Fibroblast of skin of right biceps (primary cell): ENCODE measurements around the gene NTF3.

Experiments used
- DNase-seq: peaks from one replicate; pipeline ENCODE4 v3.0.0-alpha.2; 2013

The NTF3 gene

DNA sequence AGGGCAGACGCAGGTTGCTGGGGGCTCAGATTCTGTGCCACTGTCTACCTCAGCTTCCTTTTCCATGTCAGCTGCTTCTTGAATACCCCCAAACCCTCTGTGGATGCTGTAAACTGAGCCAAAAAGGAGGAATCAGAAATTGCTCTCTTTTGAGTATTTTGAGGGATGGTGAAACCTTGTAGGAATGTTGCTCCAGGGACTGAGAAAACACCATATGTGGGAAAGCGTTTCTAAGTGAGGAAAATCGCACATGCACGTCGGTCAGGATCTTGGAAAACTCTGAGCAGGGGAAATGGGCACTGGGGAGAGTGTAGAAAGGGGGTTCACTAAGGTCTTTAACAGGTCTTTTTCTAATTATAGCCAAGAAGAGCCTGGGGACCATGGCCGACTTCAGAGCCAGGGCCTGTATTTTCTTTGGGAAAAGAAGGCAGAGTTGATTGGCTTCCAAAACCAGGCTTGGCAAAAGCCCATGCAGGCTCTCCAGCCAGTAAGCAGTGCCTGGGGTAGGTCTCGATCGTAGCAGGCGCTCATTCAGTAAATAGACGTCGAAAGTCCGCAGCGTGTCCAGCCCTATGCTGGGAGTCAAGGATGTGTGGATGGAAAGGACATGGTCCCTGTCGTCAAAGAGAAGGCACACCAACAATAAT, 58.0 kb downstream of the NTF3 start:
- no peak for DNase-seq

DNA sequence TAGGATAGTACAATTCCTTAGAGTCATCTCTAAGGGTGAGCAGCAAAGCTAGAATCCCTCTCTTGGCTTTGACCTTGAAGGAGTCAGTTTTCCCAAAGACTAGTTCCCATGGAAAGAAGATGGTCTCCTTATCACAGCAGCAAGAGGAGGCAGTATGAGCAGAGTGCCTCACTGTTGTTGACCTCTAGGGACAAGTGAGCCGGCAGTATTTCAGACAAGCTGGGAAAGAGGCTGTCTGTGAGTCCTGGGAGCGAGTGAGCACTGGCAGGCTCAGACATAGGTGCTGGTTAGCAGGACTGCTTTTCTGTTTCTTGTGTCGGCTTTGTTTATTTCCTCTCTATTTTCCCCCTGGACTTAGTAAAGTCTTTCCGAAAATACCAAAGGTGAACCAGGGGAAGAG, 60.7 kb downstream of the NTF3 start:
- DNase-seq: no peak

GRCh38 chr12:5493018-5493417, 61.1 kb downstream of the NTF3 start:
- no peak for DNase-seq

- DNase-seq: no peak
These were observed 62.4 kb downstream of the NTF3 start for GRCh38 chr12:5494343-5494742.

DNA sequence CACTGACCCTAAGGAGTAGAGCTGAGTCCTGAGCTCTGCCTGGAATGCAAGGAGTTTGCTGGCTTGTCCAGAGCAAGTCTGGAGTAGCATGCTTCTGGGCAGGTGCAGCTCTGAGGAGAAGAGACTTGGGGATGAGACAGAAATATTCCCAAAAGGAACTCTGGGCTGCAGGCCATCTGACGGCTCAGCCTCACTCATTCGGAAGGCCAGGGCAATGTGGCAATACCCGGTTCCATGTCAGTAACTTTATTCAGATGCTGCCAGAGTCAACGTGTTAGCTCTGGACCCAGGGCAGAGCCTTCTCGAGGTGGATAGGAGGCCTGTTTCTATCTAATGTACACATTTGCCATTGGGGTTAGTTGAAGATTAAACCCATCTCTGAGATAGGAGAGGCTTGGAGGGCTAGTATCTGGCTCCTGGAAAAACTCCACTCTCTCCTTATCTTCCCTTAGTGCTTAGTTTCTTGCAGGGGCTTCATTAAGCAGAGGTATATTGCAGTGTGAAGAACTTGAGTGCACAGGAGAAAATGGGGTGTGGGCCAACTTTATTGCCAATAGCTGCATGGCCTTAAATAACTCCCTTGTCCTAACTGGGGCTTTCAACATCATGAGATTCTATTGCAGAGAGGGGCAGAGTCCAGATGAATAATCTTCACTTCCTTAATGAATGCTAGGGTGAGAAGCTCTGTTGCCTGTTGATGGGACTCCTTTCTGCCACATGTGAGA, 65.6 kb downstream of the NTF3 start:
- DNase-seq: no peak

- peak; percentile 67 for DNase-seq
These were observed 66.2 kb downstream of the NTF3 start for GRCh38 chr12:5498076-5498475.

DNA sequence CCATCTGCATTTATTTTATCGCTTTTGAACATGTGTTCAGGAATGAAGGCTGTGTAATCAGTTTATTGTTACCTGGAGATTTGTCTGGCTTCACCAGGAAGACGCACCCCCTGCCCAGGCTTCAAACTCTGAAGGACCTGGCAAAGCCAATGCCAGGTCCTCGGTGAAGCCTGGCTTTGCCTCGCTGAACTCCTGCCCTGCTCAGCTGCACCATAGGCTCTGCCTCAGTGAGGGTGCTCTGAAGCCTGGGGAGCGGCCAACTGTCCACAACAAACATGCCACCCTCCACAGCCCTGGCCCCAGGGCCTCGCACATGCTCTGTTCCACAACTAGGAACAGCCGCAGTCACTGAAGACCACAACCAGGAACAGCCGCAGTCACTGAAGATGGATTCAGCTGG, 66.9 kb downstream of the NTF3 start:
- DNase-seq: no peak

- DNase-seq: peak; percentile 94
These were observed 67.8 kb downstream of the NTF3 start for GRCh38 chr12:5499566-5500330.

DNA sequence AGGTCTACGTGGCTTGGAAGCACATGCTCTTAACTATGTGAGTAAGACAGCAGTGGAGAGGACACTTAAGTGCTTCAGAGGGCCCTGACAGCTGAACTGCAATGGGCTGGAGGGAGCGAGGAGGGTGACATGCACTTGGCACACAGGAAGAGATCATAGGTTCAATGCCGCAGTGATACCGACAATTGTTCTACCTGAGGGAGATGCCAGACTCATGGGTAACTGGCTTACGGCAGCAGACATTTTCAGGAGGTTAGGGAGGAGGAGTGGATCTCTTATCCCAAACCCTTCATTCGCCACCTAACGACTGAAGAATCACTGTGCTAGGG, 68.4 kb downstream of the NTF3 start:
- no peak for DNase-seq

DNA sequence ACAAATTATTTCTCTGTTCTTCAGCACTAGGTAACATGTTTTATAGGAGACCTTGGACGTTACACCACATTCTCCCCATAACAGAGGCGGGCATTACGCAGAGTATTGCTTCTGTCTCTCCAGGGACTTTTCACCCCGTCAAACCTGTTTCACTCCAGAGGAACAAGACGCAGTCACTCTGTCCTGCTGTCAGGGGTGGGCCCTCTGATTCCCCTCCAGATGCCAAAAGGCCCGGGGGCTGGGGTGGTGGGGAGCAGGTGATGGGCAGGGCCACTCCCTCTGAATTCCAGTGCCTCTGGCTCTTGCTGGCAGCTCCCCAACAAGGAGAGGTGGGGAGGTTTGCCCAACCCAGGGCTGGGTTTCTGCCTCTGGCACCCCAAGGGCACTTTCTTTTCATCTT, 71.9 kb downstream of the NTF3 start:
- no peak for DNase-seq

GRCh38 chr12:5505116-5505515, 73.2 kb downstream of the NTF3 start:
- DNase-seq: no peak

DNA sequence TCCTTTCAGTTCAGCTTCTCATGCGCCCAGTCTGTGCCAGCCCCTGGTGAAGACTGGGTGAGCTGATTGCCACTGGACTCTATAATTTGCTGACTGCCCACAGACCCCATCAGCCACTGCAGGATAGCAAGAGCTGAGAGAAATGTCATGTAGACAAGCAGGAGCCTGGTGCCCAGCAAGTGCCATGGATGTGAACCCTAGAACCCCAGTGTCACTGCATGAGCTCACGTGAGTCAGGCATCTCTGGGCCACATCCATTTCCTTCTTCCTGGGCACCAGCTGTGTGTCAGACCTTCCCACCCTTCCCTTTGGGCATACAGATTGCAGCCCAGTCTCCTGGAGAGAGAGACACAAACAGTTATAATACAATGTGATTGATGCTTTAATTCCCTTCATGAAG, 73.8 kb downstream of the NTF3 start:
- DNase-seq: no peak

GRCh38 chr12:5506295-5506694, 74.4 kb downstream of the NTF3 start:
- DNase-seq: no peak

DNA sequence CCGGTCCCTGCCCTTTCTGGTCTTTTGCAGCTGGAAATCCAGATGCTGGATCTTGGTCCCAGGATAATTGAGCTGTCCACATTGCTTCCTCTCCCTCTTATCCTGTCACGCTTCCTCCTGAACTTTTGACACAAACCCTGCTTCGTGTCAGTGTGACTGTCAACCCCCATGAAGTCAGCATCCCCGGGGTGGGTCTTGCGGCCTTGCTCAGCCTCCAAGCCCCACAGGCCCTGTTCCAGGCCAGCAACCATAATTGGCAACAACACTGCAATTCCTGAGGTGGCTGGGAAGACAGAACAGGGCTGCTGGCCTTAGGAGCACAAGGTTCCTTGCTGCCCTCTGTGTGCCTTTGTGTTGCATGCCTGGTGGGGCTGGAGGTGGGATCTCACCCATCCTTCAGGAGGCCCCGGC, 74.9 kb downstream of the NTF3 start:
- peak; percentile 47 for DNase-seq

- peak; percentile 59 for DNase-seq
These were observed 75.6 kb downstream of the NTF3 start for GRCh38 chr12:5507401-5507935.

DNA sequence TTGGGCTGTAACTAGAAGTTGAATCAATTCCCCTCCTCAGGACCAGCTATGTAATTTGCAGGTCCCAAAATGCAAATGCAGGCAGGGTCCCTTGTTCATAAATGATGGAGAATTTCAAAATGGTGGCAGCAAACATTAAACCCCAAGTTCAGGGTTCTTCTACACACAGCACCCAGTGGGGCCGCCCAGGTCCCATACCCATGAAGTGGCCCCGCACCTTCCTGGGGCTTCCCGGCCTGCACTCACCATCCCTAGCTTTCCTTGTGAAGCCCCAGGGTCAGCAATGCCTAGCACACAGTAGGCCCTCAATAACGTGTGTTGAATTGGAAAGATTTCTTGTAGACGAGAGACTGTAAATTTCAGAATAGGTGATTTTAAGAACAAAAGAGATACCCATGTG, 76.0 kb downstream of the NTF3 start:
- no peak for DNase-seq

- DNase-seq: no peak
These were observed 77.2 kb downstream of the NTF3 start for GRCh38 chr12:5509102-5509501.

GRCh38 chr12:5509557-5509956, 77.6 kb downstream of the NTF3 start:
- no peak for DNase-seq

DNA sequence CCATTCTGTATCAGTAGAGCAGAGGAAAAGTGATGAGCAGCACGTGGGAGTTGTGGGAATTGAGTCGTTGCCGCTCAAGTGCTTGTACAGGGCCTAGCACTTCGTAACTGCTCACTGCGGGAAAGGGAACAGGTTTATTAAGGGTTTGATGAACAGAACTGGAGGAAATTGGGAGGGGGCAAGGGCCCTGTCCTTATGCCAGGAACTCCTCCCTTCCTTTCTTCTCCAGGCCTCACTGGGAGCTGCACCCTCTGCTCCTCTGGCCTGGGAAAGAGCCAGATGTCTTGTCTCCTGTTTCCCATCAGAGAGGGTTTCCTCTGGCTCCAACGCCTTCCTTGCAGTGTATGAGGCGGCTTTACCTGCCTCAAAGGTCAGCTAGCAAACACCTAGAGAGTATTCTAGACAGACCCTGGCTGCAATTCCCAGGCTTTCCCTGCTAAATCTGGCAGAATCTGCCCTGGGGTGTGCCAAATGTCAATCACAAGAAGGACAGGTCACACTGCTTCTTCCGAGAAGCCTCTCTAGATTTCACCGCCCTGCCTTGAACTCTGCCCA, 78.4 kb downstream of the NTF3 start:
- DNase-seq: no peak

- no peak for DNase-seq
These were observed 79.3 kb downstream of the NTF3 start for GRCh38 chr12:5511256-5511643.

GRCh38 chr12:5511644-5512600, 80.0 kb downstream of the NTF3 start:
- peak; percentile 56 for DNase-seq

DNA sequence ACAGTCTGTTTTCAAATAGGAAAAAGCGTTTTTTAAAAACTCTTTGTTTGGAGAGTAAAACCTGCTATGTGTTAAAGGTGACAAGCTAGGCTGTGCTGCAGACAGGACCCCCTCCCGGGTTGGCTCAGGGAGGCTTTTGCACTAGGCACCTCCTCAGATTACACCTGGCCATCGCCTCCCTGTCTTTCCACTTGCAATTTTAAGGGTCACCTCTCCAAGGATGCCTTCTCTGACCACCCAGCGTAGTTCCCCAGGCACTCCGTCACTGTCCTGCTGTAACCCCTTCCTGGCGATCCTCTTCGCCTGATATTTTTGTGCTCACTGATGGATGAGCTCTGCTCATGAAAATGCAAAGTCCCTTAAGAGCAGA, 80.7 kb downstream of the NTF3 start:
- DNase-seq: no peak

DNA sequence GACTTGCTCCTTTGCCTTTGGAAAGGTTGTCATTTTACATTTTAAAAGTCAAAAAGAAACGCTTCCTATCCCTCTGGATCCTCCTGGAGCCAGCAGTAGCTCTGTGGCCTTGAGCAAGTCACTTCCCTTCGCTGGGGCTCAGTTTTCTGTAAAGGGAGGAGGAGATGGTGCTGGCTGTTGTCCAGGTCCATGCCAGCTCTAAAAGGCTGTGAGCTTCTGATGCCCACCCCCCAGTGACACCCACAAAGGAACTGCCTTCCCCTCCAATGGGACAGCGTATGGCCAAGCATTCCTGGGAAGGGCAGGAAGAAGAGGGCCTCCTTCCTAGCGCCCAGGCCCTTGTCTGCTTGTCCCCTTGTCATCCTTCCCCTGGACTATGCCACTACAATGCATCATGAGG, 81.5 kb downstream of the NTF3 start:
- no peak for DNase-seq
